Parathyroid adenoma (tissue), 2 donors: ENCODE measurements around the gene NFIB.

Experiments used
- H2AFZ ChIP-seq: fragments of 300-600 bp; sonication (generic); one replicate; pipeline ENCODE4 v1.7.0; 2017; ENCODE audit warnings: antibody characterized with exemption, mild to moderate bottlenecking
- H3K27ac ChIP-seq: fragments of 300-600 bp; sonication (generic); one replicate; pipeline ENCODE4 v1.7.0; 2017
- H3K27me3 ChIP-seq: fragments of 300-600 bp; sonication (generic); one replicate; pipeline ENCODE4 v1.7.0; 2017; ENCODE audit warnings: low read length; ENCODE audit not compliant: control insufficient read depth, insufficient read depth
- H3K36me3 ChIP-seq: fragments of 300-600 bp; sonication (generic); one replicate; pipeline ENCODE4 v1.7.0; 2017; ENCODE audit warnings: low read length; ENCODE audit not compliant: control insufficient read depth, insufficient read depth
- H3K4me1 ChIP-seq: fragments of 300-600 bp; sonication (generic); one replicate; pipeline ENCODE4 v1.7.0; 2017; ENCODE audit warnings: control low read depth
- H3K4me2 ChIP-seq: fragments of 300-600 bp; sonication (generic); one replicate; pipeline ENCODE4 v1.7.0; 2017; ENCODE audit warnings: low read length
- H3K4me3 ChIP-seq: fragments of 300-600 bp; sonication (generic); one replicate; pipeline ENCODE4 v1.7.0; 2017; ENCODE audit warnings: low read depth, low read length
- H3K79me2 ChIP-seq: fragments of 300-600 bp; sonication (generic); one replicate; pipeline ENCODE4 v1.7.0; 2017; ENCODE audit warnings: control low read depth
- H3K9ac ChIP-seq: fragments of 300-600 bp; sonication (generic); one replicate; pipeline ENCODE4 v1.7.0; 2017; ENCODE audit warnings: mild to moderate bottlenecking
- H3K9me3 ChIP-seq: fragments of 300-600 bp; sonication (generic); one replicate; pipeline ENCODE4 v1.7.0; 2017; ENCODE audit warnings: low read length; ENCODE audit not compliant: control insufficient read depth
- TF ChIP-seq, protein P1 (sequence below): fragments of 300-600 bp; sonication (generic); IDR thresholded peaks from one replicate; pipeline ENCODE4 v1.7.0; 2017; ENCODE audit warnings: antibody characterized with exemption, mild to moderate bottlenecking
- donor health status: primary hyperparathyroidism.

Gene NFIB

DNA sequence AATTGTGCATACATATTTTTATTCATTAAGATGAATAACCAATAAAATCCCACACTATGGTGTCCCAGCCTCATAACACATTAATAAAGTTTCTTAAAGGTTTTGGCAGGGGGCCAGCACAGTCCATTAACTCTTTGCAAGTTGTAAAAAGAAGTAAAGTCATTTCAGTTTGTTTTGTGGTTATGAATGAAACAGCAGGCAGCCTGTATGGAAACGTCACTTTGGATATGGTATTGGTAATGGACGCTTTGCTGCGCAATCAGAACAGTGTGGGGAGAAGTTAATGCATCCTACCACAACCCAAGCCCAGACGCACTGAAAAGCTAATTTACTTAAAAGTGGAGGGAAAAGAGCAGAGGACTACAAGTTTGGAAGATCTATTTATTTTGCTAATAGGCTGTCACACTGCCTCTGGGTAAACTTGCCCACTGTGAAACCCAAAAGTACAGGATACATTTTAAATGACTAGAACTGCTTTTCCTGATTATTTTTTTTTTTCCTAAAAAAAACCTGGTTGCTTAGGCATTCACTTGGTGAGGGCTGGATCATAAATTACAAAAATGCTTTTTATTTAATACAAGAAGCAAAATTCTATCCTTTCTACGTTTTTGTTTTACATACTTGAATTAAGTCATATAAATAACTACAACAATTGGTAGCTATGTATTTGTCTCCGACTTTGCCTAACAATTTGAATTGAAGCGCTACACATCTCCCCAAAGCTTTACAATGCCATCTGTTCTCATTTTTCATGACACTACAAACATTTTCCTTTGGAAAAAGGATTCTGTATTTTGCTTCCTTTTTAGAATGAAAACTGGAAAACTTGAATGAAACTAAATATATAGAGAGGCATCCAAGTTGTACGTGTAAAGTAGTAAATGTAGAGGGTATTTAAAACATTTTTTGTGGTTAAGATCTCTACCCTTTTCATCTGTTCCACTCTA lies 104.3 kb downstream of the NFIB start:
- H3K36me3 ChIP-seq: no peaks in the 10 kb centered on the region
- TF ChIP-seq, protein P1, sequence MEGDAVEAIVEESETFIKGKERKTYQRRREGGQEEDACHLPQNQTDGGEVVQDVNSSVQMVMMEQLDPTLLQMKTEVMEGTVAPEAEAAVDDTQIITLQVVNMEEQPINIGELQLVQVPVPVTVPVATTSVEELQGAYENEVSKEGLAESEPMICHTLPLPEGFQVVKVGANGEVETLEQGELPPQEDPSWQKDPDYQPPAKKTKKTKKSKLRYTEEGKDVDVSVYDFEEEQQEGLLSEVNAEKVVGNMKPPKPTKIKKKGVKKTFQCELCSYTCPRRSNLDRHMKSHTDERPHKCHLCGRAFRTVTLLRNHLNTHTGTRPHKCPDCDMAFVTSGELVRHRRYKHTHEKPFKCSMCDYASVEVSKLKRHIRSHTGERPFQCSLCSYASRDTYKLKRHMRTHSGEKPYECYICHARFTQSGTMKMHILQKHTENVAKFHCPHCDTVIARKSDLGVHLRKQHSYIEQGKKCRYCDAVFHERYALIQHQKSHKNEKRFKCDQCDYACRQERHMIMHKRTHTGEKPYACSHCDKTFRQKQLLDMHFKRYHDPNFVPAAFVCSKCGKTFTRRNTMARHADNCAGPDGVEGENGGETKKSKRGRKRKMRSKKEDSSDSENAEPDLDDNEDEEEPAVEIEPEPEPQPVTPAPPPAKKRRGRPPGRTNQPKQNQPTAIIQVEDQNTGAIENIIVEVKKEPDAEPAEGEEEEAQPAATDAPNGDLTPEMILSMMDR: no peak

DNA sequence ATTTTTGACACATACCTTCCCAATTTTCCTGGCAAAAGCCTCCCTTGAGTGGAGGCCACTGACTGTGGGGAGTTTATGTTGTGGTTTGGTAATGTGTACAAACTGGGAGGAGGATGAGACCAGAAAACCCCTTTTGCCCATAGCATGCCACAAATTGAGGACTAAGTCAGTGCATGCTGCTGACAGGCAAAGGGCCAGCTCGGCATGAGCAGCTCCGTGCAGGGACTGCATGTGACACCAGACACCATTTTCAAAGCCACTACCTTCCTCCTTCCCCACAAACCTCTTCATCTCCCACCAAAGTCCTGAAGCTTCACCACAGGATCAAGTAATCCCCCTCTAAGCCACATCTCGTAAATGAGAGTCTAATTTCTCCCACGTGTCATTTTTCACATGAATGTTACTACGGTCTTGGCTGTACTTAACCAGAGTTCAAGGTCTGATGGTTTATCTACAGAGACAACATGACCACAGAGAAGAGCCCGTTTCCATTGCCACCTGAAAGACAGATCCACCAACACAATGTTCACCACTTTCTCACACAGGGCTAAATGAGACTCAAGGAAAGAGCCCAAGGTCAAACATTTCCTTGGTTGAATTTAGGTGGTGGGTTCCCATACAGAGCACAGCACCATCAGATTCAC lies 106.5 kb downstream of the NFIB start:
- H3K4me2 ChIP-seq: no peak overlapping the region
- no peaks in the 10 kb centered on the region for H3K36me3 ChIP-seq
- no peaks in the 10 kb centered on the region for H3K9me3 ChIP-seq
- H2AFZ ChIP-seq: no peak overlapping the region
- H3K4me1 ChIP-seq: no peaks in the 10 kb centered on the region
- H3K79me2 ChIP-seq: no peaks in the 10 kb centered on the region
- H3K4me3 ChIP-seq: no peak overlapping the region
- no peaks in the 10 kb centered on the region for H3K27me3 ChIP-seq
- no peak overlapping the region for H3K27ac ChIP-seq
- TF ChIP-seq, protein P1: no peak
- no peak overlapping the region for H3K9ac ChIP-seq

More for the DNA sequence above, 104.3 kb downstream of the NFIB start:
- no peaks in the 10 kb centered on the region for H3K4me1 ChIP-seq
- H3K4me3 ChIP-seq: no peak overlapping the region
- H3K79me2 ChIP-seq: no peaks in the 10 kb centered on the region
- no peak overlapping the region for H2AFZ ChIP-seq
- no peaks in the 10 kb centered on the region for H3K9me3 ChIP-seq
- no peaks in the 10 kb centered on the region for H3K27me3 ChIP-seq
- no peak overlapping the region for H3K9ac ChIP-seq
- H3K27ac ChIP-seq: no peak overlapping the region
- no peak overlapping the region for H3K4me2 ChIP-seq

DNA sequence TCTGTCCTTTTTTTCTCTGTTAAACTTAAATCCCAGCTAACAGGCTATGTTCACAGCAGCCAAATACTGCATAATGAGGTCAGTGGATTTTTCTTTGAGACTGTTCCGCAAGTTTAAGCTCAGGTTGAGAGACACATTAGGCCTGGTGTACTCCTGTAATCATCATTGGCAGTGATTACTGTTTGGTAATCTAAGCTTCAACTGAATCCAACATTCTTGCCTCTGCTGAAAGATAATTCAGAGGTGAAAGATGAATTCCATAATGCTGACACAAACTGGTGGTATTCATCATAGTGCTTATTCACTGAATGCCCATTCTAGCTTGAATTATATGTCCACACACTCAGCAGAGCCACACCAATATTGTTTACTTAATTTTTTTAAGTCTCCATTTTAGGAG lies 108.5 kb downstream of the NFIB start:
- TF ChIP-seq, protein P1: no peak
- no peak overlapping the region for H3K4me3 ChIP-seq
- no peaks in the 10 kb centered on the region for H3K27me3 ChIP-seq
- no peaks in the 10 kb centered on the region for H3K36me3 ChIP-seq
- H3K27ac ChIP-seq: no peak overlapping the region
- H3K9ac ChIP-seq: no peak overlapping the region
- H2AFZ ChIP-seq: no peak overlapping the region
- no peak overlapping the region for H3K4me2 ChIP-seq
- H3K4me1 ChIP-seq: no peaks in the 10 kb centered on the region
- no peaks in the 10 kb centered on the region for H3K79me2 ChIP-seq
- H3K9me3 ChIP-seq: no peaks in the 10 kb centered on the region

DNA sequence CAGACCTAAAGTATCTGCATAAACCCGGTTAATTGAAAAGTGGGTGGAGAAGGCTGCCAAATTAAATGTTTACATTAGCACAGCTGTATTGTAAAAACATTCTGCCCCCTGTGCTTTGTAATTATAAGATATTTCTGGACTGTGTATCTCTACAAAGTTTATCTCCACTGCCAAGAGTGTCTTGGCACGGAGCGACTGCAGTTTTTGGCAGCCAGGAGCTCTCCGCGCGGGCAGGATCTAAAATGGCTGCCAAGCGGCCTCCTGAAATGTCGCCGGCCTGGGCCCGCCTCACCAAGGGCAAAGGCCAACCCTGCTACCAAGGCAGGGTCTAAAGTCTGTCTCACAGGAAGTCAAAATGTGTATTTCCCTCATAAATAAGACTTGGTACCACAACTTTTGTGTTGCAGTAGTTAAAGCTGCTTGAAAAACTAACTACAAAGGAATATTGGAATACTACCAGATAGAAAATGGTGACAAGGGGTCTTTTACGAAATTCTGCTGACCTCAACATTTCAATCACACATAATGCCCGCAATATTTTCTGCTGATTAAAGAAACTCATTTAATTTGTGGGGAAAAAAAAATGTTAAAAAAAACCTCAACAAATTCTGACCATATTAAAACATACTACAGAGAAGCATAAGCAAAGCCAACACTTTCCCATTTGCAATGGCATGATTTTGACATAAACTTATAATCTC lies 110.4 kb downstream of the NFIB start:
- no peaks in the 10 kb centered on the region for H3K27me3 ChIP-seq
- TF ChIP-seq, protein P1: no peak
- H3K4me3 ChIP-seq: no peak overlapping the region
- no peak overlapping the region for H2AFZ ChIP-seq
- H3K4me1 ChIP-seq: no peaks in the 10 kb centered on the region
- no peaks in the 10 kb centered on the region for H3K36me3 ChIP-seq
- no peaks in the 10 kb centered on the region for H3K79me2 ChIP-seq
- no peak overlapping the region for H3K4me2 ChIP-seq
- H3K27ac ChIP-seq: no peak overlapping the region
- H3K9ac ChIP-seq: no peak overlapping the region
- no peaks in the 10 kb centered on the region for H3K9me3 ChIP-seq
